H9 (cell line): ENCODE measurements around the gene PLD1. TPM values are rescaled to one million over a fixed set of nuclear protein-coding genes. Genes with fewer than 3 reads are reported as not detected.

ENCODE experiments used
- DNase-seq: peaks from one replicate; pipeline ENCODE4 v3.0.0-alpha.2; 2017
- H2AFZ ChIP-seq: one replicate; pipeline ENCODE4 v1.6.1; 2013; ENCODE audit warnings: mild to moderate bottlenecking, low read length, control low read depth, moderate library complexity
- H2AK5ac ChIP-seq: 2 replicates; pipeline ENCODE4 v1.6.1; 2013; ENCODE audit warnings: low read length, control low read depth, mixed read lengths; ENCODE audit not compliant: insufficient read length
- H2BK120ac ChIP-seq: one replicate; pipeline ENCODE4 v1.6.1; 2013; ENCODE audit warnings: low read depth, mild to moderate bottlenecking, low read length, control low read depth, inconsistent platforms; ENCODE audit not compliant: poor library complexity, severe bottlenecking
- H2BK12ac ChIP-seq: 2 replicates; pipeline ENCODE4 v1.6.1; 2013; ENCODE audit warnings: low read length, control low read depth, mixed read lengths, low read depth; ENCODE audit not compliant: insufficient read length
- H2BK15ac ChIP-seq: 2 replicates; pipeline ENCODE4 v1.6.1; 2013; ENCODE audit warnings: low read depth, low read length, control low read depth
- H2BK20ac ChIP-seq: one replicate; pipeline ENCODE4 v1.6.1; 2013; ENCODE audit warnings: low read depth, mild to moderate bottlenecking, low read length, control low read depth, inconsistent platforms; ENCODE audit not compliant: poor library complexity, severe bottlenecking
- H2BK5ac ChIP-seq: 2 replicates; pipeline ENCODE4 v1.6.1; 2013; ENCODE audit warnings: low read length, control low read depth, mixed read lengths; ENCODE audit not compliant: insufficient read length
- H3K14ac ChIP-seq: 2 replicates; pipeline ENCODE4 v1.6.1; 2013; ENCODE audit warnings: low read length, control low read depth; ENCODE audit not compliant: insufficient read depth
- H3K18ac ChIP-seq: 2 replicates; pipeline ENCODE4 v1.6.1; 2013; ENCODE audit warnings: low read depth, mild to moderate bottlenecking, mixed read lengths, low read length, control low read depth; ENCODE audit not compliant: insufficient read length
- H3K23ac ChIP-seq: 2 replicates; pipeline ENCODE4 v1.6.1; 2013; ENCODE audit warnings: low read length, control low read depth, mixed read lengths, low read depth; ENCODE audit not compliant: insufficient read length
- H3K23me2 ChIP-seq: 2 replicates; pipeline ENCODE4 v1.6.1; 2013; ENCODE audit warnings: low read depth, mild to moderate bottlenecking, mixed read lengths, low read length, control low read depth; ENCODE audit not compliant: insufficient read length, poor library complexity, severe bottlenecking
- H3K27ac ChIP-seq: 2 replicates; pipeline ENCODE4 v1.5.1; 2013; ENCODE audit warnings: low read length, control low read depth, mixed read lengths, low read depth; ENCODE audit not compliant: insufficient read length
- H3K27me3 ChIP-seq: 2 replicates; pipeline ENCODE4 v1.6.1; 2013; ENCODE audit warnings: low read length, control low read depth, inconsistent platforms; ENCODE audit not compliant: insufficient read depth
- H3K4ac ChIP-seq: 2 replicates; pipeline ENCODE4 v1.6.1; 2013; ENCODE audit warnings: low read depth, mild to moderate bottlenecking, control low read depth, inconsistent platforms, low read length, moderate library complexity
- H3K4me1 ChIP-seq: 2 replicates; pipeline ENCODE4 v1.6.1; 2013; ENCODE audit warnings: low read length, control low read depth, inconsistent platforms; ENCODE audit not compliant: insufficient read depth
- H3K4me2 ChIP-seq: 2 replicates; pipeline ENCODE4 v1.6.1; 2013; ENCODE audit warnings: low read length, control low read depth, mixed read lengths; ENCODE audit not compliant: insufficient read length, insufficient read depth
- H3K56ac ChIP-seq: 2 replicates; pipeline ENCODE4 v1.6.1; 2013; ENCODE audit warnings: low read depth, mild to moderate bottlenecking, mixed read lengths, low read length, control low read depth; ENCODE audit not compliant: insufficient read length
- H3K79me1 ChIP-seq: 2 replicates; pipeline ENCODE4 v1.6.1; 2013; ENCODE audit warnings: low read depth, mild to moderate bottlenecking, moderate library complexity, low read length, control low read depth, inconsistent platforms; ENCODE audit not compliant: insufficient read depth, poor library complexity, severe bottlenecking
- H3K79me2 ChIP-seq: 2 replicates; pipeline ENCODE4 v1.6.1; 2013; ENCODE audit warnings: low read length, control low read depth, inconsistent platforms; ENCODE audit not compliant: insufficient read depth
- H3K9ac ChIP-seq: 2 replicates; pipeline ENCODE4 v1.6.1; 2013; ENCODE audit warnings: low read length, control low read depth, mixed read lengths; ENCODE audit not compliant: insufficient read length; ENCODE audit errors: extremely low read depth
- H3K9me3 ChIP-seq: one replicate; pipeline ENCODE4 v1.6.1; 2013; ENCODE audit warnings: low read depth, low read length, inconsistent platforms; ENCODE audit not compliant: control insufficient read depth
- H3T11ph ChIP-seq: one replicate; pipeline ENCODE4 v1.6.1; 2013; ENCODE audit warnings: mild to moderate bottlenecking, low read length, control low read depth, inconsistent platforms
- H4K20me1 ChIP-seq: one replicate; pipeline ENCODE4 v1.6.1; 2013; ENCODE audit not compliant: control insufficient read depth, insufficient read length, insufficient read depth
- H4K5ac ChIP-seq: 2 replicates; pipeline ENCODE4 v1.6.1; 2013; ENCODE audit warnings: low read depth, mild to moderate bottlenecking, mixed read lengths, low read length, control low read depth; ENCODE audit not compliant: insufficient read length
- H4K8ac ChIP-seq: replicated peaks from 2 replicates; pipeline ENCODE4 v1.6.1; 2013; ENCODE audit warnings: low read length, control low read depth, mixed read lengths, low read depth; ENCODE audit not compliant: insufficient read length
- H4K91ac ChIP-seq: 2 replicates; pipeline ENCODE4 v1.6.1; 2013; ENCODE audit warnings: low read depth, mild to moderate bottlenecking, moderate library complexity, mixed read lengths, low read length, control low read depth; ENCODE audit not compliant: insufficient read length
- H3K27ac Mint-ChIP-seq, 3 experiments: 2 replicates in 2 of 3; 3 replicates in 1 of 3; pipeline ENCODE4 v1.8.0; 2020 to 2021; ENCODE audit warnings: mixed read lengths in 3 of 3, mild to moderate bottlenecking in 1 of 3, moderate library complexity in 1 of 3
- H3K27me3 Mint-ChIP-seq: 2 replicates; pipeline ENCODE4 v1.8.0; 2021; ENCODE audit warnings: low read depth, mild to moderate bottlenecking, moderate library complexity, mixed read lengths
- H3K36me3 Mint-ChIP-seq, 3 experiments: 2 replicates in 2 of 3; 3 replicates in 1 of 3; pipeline ENCODE4 v1.8.0; 2020 to 2021; ENCODE audit warnings: low read depth in 3 of 3, mixed read lengths in 3 of 3; ENCODE audit not compliant: insufficient read depth in 1 of 3
- H3K4me1 Mint-ChIP-seq, 2 experiments: 2 replicates each; pipeline ENCODE4 v1.8.0; 2020; ENCODE audit warnings: mixed read lengths in 2 of 2
- H3K4me3 Mint-ChIP-seq, 2 experiments: 2 replicates in 1 of 2; 3 replicates in 1 of 2; pipeline ENCODE4 v1.8.0; 2020 to 2021; ENCODE audit warnings: mild to moderate bottlenecking in 2 of 2, mixed read lengths in 2 of 2, moderate library complexity in 1 of 2
- H3K9me3 Mint-ChIP-seq, 2 experiments: 2 replicates in 1 of 2; 3 replicates in 1 of 2; pipeline ENCODE4 v1.8.0; 2020; ENCODE audit warnings: mild to moderate bottlenecking in 2 of 2, mixed read lengths in 2 of 2, moderate library complexity in 1 of 2
- WGBS: extraction: QIAGEN DNeasy Blood & Tissue Kit; methylation state at CpG from one replicate; pipeline ENCODE4 v1.1.7; 2013; ENCODE audit warnings: missing lambda C conversion rate, low lambda C conversion rate, mixed read lengths; ENCODE audit not compliant: insufficient read length; ENCODE audit errors: extremely low coverage; 5-methylcytosine and 5-hydroxymethylcytosine counted together
- total RNA-seq: library from RNA; stranded (reverse); gene quantifications from 2 replicates; pipeline ENCODE4 v1.2.1, GENCODE V29; 2021
- TF ChIP-seq, protein P1 (sequence below): fragments of 200-600 bp; sonication (generic); conservative IDR thresholded peaks from 3 replicates; pipeline ENCODE4 v1.8.0; 2021; ENCODE audit warnings: antibody characterized with exemption, mild to moderate bottlenecking

PLD1 gene
- total RNA-seq, 1 experiment from 2014 or later: 1.8 TPM

DNA sequence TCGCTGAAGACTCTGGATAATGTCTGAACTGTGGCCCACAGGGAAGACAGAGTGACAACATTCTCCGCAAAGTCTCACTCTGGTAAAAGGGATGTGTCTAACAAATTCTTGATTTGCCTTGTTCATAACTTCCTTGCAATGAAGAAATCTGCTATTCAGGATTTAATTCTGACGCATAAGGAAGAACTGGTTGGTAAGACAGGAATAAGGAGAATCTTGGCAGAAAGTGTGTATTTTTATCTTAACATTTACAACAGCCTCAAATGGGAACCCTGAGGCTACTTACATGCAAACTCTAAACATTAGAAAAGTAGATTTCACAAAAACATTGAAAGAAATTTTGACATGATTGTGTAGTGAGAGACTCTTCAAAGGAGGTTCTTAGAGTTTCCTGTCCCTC lies 10.8 kb upstream of the PLD1 start:
- Histone ChIP-seq H3K27ac (no peak overlapping the region), H3K4ac (no peak overlapping the region), H4K91ac (no peak overlapping the region), H4K5ac (no peak overlapping the region), H2AFZ (no peak overlapping the region), H3K4me1 (peaks cover 10% of the 10 kb centered on the region; the same call in 1 of the 2 replicates), H3K18ac (no peak overlapping the region), H3K9ac (no peak overlapping the region), H3K23ac (no peak overlapping the region), H3K79me1 (no peaks in the 10 kb centered on the region), H3T11ph (no peak overlapping the region), H3K14ac (no peak overlapping the region), H2BK15ac (no peak overlapping the region), H3K9me3 (no peaks in the 10 kb centered on the region), H2BK12ac (no peak overlapping the region), H2BK5ac (no peak overlapping the region), H4K20me1 (no peaks in the 10 kb centered on the region), H2BK120ac (no peak overlapping the region), H2BK20ac (no peak overlapping the region), H3K79me2 (no peaks in the 10 kb centered on the region), H2AK5ac (no peak overlapping the region), H3K27me3 (no peaks in the 10 kb centered on the region), H3K56ac (no peak overlapping the region), H3K4me2 (no peak overlapping the region), H3K23me2 (no peaks in the 10 kb centered on the region), H4K8ac (no peak overlapping the region)
- H3K9me3 Mint-ChIP-seq: no peaks in the 10 kb centered on the region; a peak in 1 of 5 replicates
- H3K36me3 Mint-ChIP-seq: 0 out of 7 replicates have a peak, but pooled peaks cover 0 to 1% (median 0%) of the 10 kb centered on the region in 3 experiments
- TF ChIP-seq, protein P1, sequence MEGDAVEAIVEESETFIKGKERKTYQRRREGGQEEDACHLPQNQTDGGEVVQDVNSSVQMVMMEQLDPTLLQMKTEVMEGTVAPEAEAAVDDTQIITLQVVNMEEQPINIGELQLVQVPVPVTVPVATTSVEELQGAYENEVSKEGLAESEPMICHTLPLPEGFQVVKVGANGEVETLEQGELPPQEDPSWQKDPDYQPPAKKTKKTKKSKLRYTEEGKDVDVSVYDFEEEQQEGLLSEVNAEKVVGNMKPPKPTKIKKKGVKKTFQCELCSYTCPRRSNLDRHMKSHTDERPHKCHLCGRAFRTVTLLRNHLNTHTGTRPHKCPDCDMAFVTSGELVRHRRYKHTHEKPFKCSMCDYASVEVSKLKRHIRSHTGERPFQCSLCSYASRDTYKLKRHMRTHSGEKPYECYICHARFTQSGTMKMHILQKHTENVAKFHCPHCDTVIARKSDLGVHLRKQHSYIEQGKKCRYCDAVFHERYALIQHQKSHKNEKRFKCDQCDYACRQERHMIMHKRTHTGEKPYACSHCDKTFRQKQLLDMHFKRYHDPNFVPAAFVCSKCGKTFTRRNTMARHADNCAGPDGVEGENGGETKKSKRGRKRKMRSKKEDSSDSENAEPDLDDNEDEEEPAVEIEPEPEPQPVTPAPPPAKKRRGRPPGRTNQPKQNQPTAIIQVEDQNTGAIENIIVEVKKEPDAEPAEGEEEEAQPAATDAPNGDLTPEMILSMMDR: no peak
- peaks cover 16 to 19% of the 10 kb centered on the region in 2 experiments for H3K4me1 Mint-ChIP-seq
- H3K27ac Mint-ChIP-seq: no peak overlapping the region
- WGBS: no CpG with 5 or more reads among the region's 3 CpGs
- H3K27me3 Mint-ChIP-seq: no peaks in the 10 kb centered on the region
- no peak for DNase-seq
- no peak overlapping the region for H3K4me3 Mint-ChIP-seq
